Activated effector memory CD4-positive, alpha-beta T cell treated with Interleukin-2 at 50 U/mL for 16 hours (primary cell): ENCODE data around the gene RUFY4.

Source experiments
- DNase-seq: peaks from one replicate; pipeline ENCODE4 v3.0.0-alpha.2; 2020

The RUFY4 gene, protein sequence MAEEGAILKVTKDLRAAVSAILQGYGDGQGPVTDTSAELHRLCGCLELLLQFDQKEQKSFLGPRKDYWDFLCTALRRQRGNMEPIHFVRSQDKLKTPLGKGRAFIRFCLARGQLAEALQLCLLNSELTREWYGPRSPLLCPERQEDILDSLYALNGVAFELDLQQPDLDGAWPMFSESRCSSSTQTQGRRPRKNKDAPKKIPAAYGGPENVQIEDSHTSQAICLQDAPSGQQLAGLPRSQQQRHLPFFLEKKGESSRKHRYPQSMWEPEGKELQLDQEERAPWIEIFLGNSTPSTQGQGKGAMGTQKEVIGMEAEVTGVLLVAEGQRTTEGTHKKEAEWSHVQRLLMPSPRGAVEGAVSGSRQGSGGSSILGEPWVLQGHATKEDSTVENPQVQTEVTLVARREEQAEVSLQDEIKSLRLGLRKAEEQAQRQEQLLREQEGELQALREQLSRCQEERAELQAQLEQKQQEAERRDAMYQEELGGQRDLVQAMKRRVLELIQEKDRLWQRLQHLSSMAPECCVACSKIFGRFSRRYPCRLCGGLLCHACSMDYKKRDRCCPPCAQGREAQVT

GRCh38 chr2:218068721-218069334, at the start of gene RUFY4:
RUFY4 (plus strand) TSS chr2:218069253; CDS start chr2:218070606, 1,353 bp downstream.
- peak; percentile 40 for DNase-seq

- no peak for DNase-seq
These were observed 49.5 kb upstream of the RUFY4 start for GRCh38 chr2:218019411-218020060.

- no peak for DNase-seq
These were observed 48.8 kb upstream of the RUFY4 start for GRCh38 chr2:218020281-218020680.

- no peak for DNase-seq
These were observed 48.0 kb upstream of the RUFY4 start for GRCh38 chr2:218020966-218021535.

- DNase-seq = no peak
These were observed 47.4 kb upstream of the RUFY4 start for GRCh38 chr2:218021536-218022071.

DNA sequence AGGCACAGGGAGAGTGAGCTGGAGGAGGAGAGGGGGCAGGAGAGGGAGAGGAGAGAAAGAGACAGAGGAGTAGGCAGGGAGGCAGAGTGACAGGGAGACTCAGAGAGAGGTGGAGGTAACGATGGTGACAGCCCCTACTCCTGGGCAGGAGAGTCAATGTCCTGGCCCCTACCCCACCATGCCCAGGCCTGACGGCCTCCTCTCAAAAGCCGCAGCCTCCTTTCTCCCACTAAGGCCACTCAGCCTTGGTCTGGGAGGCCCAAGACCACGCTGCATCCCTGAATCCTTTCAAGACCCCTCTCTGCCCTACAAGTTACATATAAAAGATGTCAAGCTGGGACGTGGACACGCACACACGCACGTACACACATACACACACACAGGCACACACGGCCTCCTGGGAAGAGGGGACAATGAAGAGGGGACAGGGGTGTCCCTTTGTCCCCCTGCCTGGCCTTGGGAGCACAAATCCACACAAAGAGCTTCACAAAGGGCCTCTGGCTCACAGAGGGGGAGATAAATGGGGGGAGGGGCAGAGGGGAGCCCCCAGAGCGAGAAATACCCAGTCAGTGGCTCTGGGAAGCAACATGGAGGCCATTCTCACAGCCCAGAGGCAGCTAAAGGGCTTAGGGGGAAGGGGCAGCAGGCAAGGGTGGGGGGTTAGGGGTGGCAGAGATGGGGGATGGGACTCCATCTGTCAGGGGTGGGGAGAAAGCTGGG, 46.8 kb upstream of the RUFY4 start:
- no peak for DNase-seq

DNA sequence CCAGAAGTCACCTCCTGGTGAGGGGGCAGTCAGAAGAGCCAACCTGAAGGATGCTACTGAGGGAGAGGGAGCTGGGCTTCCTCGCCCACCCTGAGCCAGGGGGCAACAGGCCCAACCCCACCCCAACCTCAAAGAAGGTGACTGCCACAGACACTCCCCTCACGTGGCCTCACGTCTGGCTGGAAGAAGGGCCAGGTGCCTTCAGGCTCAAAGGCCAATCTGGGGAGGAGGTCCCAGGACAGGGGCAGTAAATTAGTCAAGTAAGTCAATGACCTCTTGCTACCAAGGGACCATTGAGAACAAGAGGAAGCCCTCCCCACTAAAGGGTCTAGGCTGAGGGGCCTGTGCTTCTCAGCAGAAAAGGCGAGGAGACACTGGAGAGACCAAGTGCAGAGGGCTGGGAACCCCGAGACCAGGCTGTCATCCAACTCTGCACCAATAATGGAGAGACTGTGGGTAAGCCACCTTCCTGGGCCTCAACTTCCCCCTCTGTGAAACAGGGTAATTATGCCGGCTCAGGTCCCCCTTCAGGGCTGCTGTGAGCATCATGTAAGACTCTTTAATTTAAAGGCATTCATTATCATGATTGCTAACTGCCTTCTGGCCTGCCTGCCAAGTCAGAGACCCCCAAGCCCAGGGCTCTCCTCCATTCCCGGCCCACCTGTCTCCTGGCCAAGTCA, 46.1 kb upstream of the RUFY4 start:
- no peak for DNase-seq

DNA sequence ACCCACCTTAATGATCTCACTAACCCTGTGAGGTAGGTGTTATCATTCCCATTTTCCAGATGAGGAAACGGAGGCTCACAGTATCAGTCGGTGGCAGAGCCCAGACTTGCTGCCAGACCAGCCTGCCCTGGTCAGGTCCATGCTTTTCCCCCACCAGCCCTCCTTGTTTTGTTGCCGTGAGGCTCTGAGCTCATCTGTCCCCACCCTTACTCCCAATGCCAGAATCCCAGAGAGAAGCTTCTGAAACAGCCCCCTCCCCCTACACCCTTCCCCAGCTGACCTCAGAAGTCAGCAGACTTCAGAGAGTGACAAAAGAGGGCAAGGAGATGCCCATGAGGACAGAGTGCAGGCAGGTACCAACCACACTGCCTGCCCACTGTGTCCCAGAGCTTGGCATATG, 45.4 kb upstream of the RUFY4 start:
- DNase-seq = no peak

DNA sequence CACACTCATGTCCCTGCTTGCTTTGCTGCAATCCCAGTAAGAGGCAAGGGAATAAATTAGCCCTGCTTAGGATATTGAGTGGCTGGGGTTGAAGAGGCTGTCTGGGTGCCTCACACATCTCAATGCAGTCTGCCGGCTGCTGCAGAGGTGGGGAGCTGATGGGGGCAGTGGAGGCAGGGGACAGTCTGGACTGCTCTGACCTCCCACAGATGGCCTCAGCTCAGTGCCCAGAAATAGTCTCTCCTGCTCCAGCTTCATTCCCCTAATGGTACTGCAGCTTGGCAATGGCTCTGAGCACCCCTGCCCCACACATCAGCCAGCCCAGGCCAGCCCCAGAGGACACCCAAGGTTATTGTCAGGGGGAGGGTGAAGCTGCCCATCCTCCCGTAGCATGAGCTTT, 44.7 kb upstream of the RUFY4 start:
- DNase-seq = no peak

DNA sequence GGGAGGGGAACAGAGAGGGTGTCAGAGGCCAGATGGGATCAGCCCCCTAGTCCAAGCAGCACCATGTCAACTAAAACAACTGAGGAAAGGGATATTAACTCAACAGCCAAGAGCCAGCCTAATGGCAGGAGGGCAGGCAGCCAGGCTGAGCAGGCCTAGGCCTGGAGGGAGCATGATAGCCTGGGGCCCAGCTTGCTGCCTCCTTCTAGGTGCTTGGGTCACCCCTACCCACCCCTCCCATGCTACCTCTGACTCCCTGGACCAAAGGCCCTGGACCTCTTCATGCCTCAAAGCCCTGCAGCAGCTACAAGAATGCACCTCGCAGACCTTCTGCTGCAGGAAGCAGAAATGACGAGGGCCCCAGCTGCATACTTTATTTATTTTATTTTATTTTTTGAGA, 44.2 kb upstream of the RUFY4 start:
- DNase-seq = no peak

- no peak for DNase-seq
These were observed 42.8 kb upstream of the RUFY4 start for GRCh38 chr2:218026244-218026643.

DNA sequence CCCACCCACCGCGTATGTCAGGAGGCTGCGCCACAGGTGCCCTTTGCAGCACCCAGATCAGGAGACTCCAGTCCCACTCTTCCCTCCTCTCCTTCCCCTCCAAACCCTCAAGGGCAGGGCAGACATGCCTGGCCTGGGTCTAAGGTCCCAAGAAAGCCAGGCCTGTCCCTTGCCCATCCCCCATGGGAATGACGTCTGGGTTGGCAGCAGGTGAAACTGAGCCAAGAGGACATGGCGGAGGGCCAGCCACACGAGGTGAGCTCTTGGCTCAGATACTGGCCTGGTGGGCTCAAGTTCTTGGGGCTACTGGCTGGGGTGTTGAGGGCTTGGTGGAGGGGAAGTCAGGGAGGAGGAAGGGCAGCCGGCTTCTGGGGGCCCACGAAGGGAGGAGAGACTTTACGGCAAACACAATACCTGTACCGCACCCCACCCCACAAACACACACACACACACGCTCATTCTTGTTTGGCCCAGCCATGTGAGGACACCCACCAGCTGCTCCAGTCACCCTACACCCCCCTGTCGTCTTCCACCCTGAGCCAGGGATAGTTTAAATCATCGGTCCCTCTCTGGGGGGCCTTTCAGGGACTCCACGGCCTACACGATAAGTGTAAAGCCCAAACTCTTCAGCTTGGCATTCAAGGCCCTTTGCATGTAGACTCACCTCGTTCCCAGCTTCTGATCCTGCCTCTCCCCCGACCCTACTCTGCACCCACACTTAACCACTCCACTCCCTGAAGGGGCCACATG, 42.2 kb upstream of the RUFY4 start:
- DNase-seq = no peak

DNA sequence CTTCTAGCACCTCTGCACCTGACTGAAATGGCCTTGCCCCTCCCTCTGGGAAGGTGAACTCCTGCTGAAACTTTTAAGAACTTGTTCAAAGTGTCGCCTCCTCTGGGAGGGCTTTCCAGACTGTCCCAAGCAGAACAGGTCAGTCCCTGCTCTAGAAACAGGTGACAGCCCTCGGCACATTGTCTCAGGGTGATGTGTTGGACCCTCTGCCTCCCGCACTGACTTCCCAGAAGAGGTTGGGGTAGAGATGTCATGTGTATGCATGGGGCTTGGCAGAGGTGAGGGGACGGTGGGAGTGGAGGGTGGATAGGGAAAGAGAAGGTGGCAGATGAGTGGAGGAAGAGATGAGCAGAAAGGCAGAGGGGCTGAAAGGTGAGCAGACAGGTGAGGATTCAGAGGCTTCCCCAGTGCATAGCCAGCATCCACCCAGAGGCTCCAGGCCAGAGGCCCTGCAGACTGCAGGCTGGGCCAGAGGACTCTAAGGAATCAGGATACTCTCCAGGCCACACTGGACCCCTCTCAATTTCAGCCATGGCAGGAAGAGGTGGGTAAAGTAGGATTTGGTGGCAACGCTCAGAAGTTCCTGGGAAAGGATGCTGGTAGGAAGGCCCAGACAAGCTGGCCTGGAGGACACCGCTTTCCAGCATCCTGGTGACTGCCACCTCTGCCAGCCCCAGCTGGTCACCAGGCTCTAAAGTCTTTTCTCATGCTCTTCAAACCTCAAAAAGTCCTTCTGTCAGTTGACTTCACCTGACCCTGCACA, 41.4 kb upstream of the RUFY4 start:
- no peak for DNase-seq

GRCh38 chr2:218028189-218028495, 40.9 kb upstream of the RUFY4 start:
- no peak for DNase-seq

- DNase-seq = no peak
These were observed 40.3 kb upstream of the RUFY4 start for GRCh38 chr2:218028562-218029348.

GRCh38 chr2:218029366-218030360, 39.4 kb upstream of the RUFY4 start:
- DNase-seq = no peak

DNA sequence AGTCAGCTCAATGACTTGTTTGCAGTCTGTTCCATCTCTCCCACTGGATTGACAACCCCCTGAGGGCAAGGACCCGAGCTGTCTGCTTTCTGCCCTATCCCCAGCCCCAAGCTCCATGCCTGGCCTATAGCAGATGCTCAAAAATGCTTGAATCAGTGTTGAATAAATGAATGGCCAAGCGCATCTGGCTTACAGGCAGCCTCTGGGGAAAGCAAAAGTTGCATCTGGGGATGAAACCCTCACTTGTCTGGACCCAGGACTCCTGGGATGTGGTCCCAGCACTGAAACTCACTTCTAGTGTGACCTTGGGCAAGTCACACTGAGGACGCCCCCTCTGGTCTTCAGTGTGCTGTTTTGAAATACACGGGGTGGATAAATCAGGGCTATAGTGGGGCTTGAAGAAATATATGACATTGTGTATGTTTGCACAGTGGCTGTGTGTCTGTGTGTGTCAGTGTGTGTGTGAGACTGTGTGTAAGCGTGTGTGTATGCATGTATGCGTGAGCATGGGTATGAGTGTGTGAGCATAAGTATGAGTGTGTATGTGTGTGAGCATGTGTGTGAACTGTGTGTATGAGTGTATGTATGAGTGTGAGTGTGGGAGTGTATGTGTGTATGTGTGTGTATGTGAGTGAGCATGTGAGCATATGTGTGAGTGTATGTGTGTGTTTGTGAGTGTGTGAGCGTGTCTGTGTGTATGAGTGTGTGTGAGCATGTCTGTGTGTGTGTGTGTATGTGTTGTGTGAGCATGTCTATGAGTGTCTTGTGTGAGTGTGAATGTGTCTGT, 38.5 kb upstream of the RUFY4 start:
- DNase-seq = no peak
